SK-N-SH treated with all-trans-retinoic acid at 6 μM for 48 hours (cell line): ENCODE data around the gene GJD2.

Source experiments
- TCF4 ChIP-seq: fragments of 250-450 bp; sonication (Bioruptor Pico); IDR thresholded peaks from 2 replicates; pipeline ENCODE4 v1.8.0; 2021; ENCODE audit warnings: mild to moderate bottlenecking, moderate library complexity, borderline replicate concordance
- TOX ChIP-seq: fragments of 250-450 bp; sonication (Bioruptor Pico); IDR thresholded peaks from 2 replicates; pipeline ENCODE4 v1.8.0; 2021; ENCODE audit warnings: mild to moderate bottlenecking, moderate library complexity, borderline replicate concordance

GRCh38 chr15:34799149-34800101 is 44.6 kb upstream of the GJD2 start:
- TF ChIP-seq TCF4 (CRISPR knock-in tag) = peak; percentile 54; the same call in 1 of the 2 replicates
- TF ChIP-seq TOX (CRISPR knock-in tag) = no peak
